Suprapubic skin (tissue), 4 donors: ENCODE measurements around the gene RASIP1. TPM values are rescaled to one million over a fixed set of nuclear protein-coding genes. Genes with fewer than 3 reads are reported as not detected.
A peak's percentile ranks its signal among the peaks of the same experiment; 100 is the strongest.

Experiments used
- DNase-seq, 2 donors: peaks; one replicate each; pipeline ENCODE4 v3.0.0-alpha.2; 2019; ENCODE audit warnings: low spot score in 2 of 2
- H3K27ac ChIP-seq: fragments of 200-600 bp; sonication (generic); one replicate; pipeline ENCODE4 v1.5.1; 2019
- H3K27me3 ChIP-seq: fragments of 200-600 bp; sonication (generic); one replicate; pipeline ENCODE4 v1.5.1; 2019
- H3K36me3 ChIP-seq: fragments of 200-600 bp; sonication (generic); one replicate; pipeline ENCODE4 v1.5.1; 2019
- H3K4me1 ChIP-seq: fragments of 200-600 bp; sonication (generic); one replicate; pipeline ENCODE4 v1.5.1; 2019
- H3K4me3 ChIP-seq: fragments of 200-600 bp; sonication (generic); one replicate; pipeline ENCODE4 v1.5.1; 2019; ENCODE audit warnings: mild to moderate bottlenecking
- H3K9me3 ChIP-seq: fragments of 200-600 bp; sonication (generic); one replicate; pipeline ENCODE4 v1.5.1; 2019
- CTCF ChIP-seq, 2 donors: fragments of 200-600 bp in 1 of 2; fragments of 450-650 bp in 1 of 2; sonication (generic) in 1 of 2; IDR thresholded peaks; one replicate each; pipeline ENCODE4 v1.5.1; 2016 to 2019; ENCODE audit warnings: antibody characterized with exemption in 2 of 2, mild to moderate bottlenecking in 1 of 2, moderate library complexity in 1 of 2
- EP300 ChIP-seq: sonication (generic); formaldehyde crosslinking; IDR thresholded peaks from one replicate; pipeline ENCODE4 v1.6.1; 2017; ENCODE audit warnings: antibody characterized with exemption
- POLR2A ChIP-seq, 2 donors: fragments of 450-650 bp; IDR thresholded peaks; one replicate each; pipeline ENCODE4 v1.6.1; 2017; ENCODE audit warnings: antibody characterized with exemption in 2 of 2, mild to moderate bottlenecking in 2 of 2, moderate library complexity in 2 of 2
- POLR2AphosphoS5 ChIP-seq, 3 donors: sonication (generic); formaldehyde crosslinking; IDR thresholded peaks; one replicate each; pipeline ENCODE4 v1.6.1; 2017; ENCODE audit warnings: antibody characterized with exemption in 3 of 3
- WGBS: methylation state at CpG from one replicate; pipeline ENCODE4 v1.1.5; 2018; 5-methylcytosine and 5-hydroxymethylcytosine counted together
- total RNA-seq, 4 donors: library from RNA; depleted of rRNA; stranded (reverse); fragments of >200 nt; gene quantifications; one replicate each; pipeline ENCODE4 v1.1.0, GENCODE V29; 2016

RASIP1 gene
- total RNA-seq, 4 donors from 2014 or later: 5.1 to 16.1 (median 6.5) TPM

GRCh38 chr19:48779636-48780035 is 39.2 kb upstream of the RASIP1 start:
- WGBS: 33% methylated on average over 1 of the region's 1 CpG
- TF ChIP-seq EP300: no peak
- TF ChIP-seq CTCF (IDR thresholded peaks at IDR 0.05): no peak
- TF ChIP-seq POLR2AphosphoS5 (IDR thresholded peaks at IDR 0.05): no peak
- no peak for TF ChIP-seq POLR2A (IDR thresholded peaks at IDR 0.05)
- no peaks in the 10 kb centered on the region for H3K36me3 ChIP-seq
- peaks cover 23% of the 10 kb centered on the region for H3K4me1 ChIP-seq
- H3K27ac ChIP-seq: no peak overlapping the region
- H3K4me3 ChIP-seq: no peak overlapping the region
- no peaks in the 10 kb centered on the region for H3K9me3 ChIP-seq
- no peak for DNase-seq
- no peaks in the 10 kb centered on the region for H3K27me3 ChIP-seq

GRCh38 chr19:48777720-48778119 is 37.3 kb upstream of the RASIP1 start:
- Histone ChIP-seq H3K4me3 (no peak overlapping the region), H3K4me1 (peaks cover 20% of the 10 kb centered on the region)
- WGBS: 98% methylated on average over 11 of the region's 12 CpGs

GRCh38 chr19:48777139-48777538 is 36.7 kb upstream of the RASIP1 start:
- TF ChIP-seq EP300 (no peak), CTCF (IDR thresholded peaks at IDR 0.05) (no peak), POLR2AphosphoS5 (IDR thresholded peaks at IDR 0.05) (no peak), POLR2A (IDR thresholded peaks at IDR 0.05) (no peak)
- H3K27ac ChIP-seq: no peak overlapping the region
- H3K4me3 ChIP-seq: no peak overlapping the region
- H3K27me3 ChIP-seq: no peaks in the 10 kb centered on the region
- DNase-seq: no peak
- no peaks in the 10 kb centered on the region for H3K9me3 ChIP-seq
- H3K36me3 ChIP-seq: no peaks in the 10 kb centered on the region
- 92% methylated on average over 5 of the region's 5 CpGs for WGBS
- peaks cover 14% of the 10 kb centered on the region for H3K4me1 ChIP-seq

More at GRCh38 chr19:48777720-48778119, 37.3 kb upstream of the RASIP1 start:
- no peaks in the 10 kb centered on the region for H3K36me3 ChIP-seq
- H3K27me3 ChIP-seq: no peaks in the 10 kb centered on the region
- no peak overlapping the region for H3K27ac ChIP-seq
- H3K9me3 ChIP-seq: no peaks in the 10 kb centered on the region
- TF ChIP-seq POLR2A (IDR thresholded peaks at IDR 0.05) (no peak), EP300 (no peak), CTCF (IDR thresholded peaks at IDR 0.05) (no peak), POLR2AphosphoS5 (IDR thresholded peaks at IDR 0.05) (no peak)
- no peak for DNase-seq

GRCh38 chr19:48772503-48772953 is 32.1 kb upstream of the RASIP1 start:
- no peaks in the 10 kb centered on the region for H3K36me3 ChIP-seq
- no peak overlapping the region for H3K4me3 ChIP-seq
- H3K4me1 ChIP-seq: peaks cover 13% of the 10 kb centered on the region
- no peaks in the 10 kb centered on the region for H3K27me3 ChIP-seq
- DNase-seq: peak in 1 of 2 donors; percentile 86
- no peak overlapping the region for H3K27ac ChIP-seq
- no peak for TF ChIP-seq CTCF (IDR thresholded peaks at IDR 0.05)
- no peak for TF ChIP-seq POLR2A (IDR thresholded peaks at IDR 0.05)
- TF ChIP-seq POLR2AphosphoS5 (IDR thresholded peaks at IDR 0.05): no peak
- no peak for TF ChIP-seq EP300
- H3K9me3 ChIP-seq: no peaks in the 10 kb centered on the region
- WGBS: 71% methylated on average over 13 of the region's 13 CpGs

GRCh38 chr19:48770734-48771472 is 30.5 kb upstream of the RASIP1 start:
- WGBS: 46% methylated on average over 20 of the region's 20 CpGs

More at GRCh38 chr19:48770734-48771472, 30.5 kb upstream of the RASIP1 start:
- no peaks in the 10 kb centered on the region for H3K9me3 ChIP-seq
- no peaks in the 10 kb centered on the region for H3K36me3 ChIP-seq
- no peak for DNase-seq
- peaks cover 13% of the 10 kb centered on the region for H3K4me1 ChIP-seq
- no peak overlapping the region for H3K4me3 ChIP-seq
- no peaks in the 10 kb centered on the region for H3K27me3 ChIP-seq
- peak overlapping the region; percentile 60 for H3K27ac ChIP-seq
- no peak for TF ChIP-seq POLR2AphosphoS5 (IDR thresholded peaks at IDR 0.05)
- no peak for TF ChIP-seq CTCF (IDR thresholded peaks at IDR 0.05)
- TF ChIP-seq POLR2A (IDR thresholded peaks at IDR 0.05): no peak
- no peak for TF ChIP-seq EP300
